HCT116 (cell line): ENCODE results near the gene MTHFD2L.

ENCODE experiments used
- CEBPB ChIP-seq: IDR thresholded peaks from 2 replicates; pipeline ENCODE4 v1.6.1; 2012; ENCODE audit warnings: low read depth
- CTCF ChIP-seq, 3 experiments: fragments of 200-600 bp in 1 of 3; sonication (generic) in 1 of 3; IDR thresholded peaks in 2 of 3; conservative IDR thresholded peaks in 1 of 3; 2 replicates each; pipeline ENCODE4 v1.5.1; 2012 to 2017; ENCODE audit warnings: low read depth in 2 of 3, low read length in 2 of 3, antibody characterized with exemption in 1 of 3, borderline replicate concordance in 1 of 3, control low read depth in 1 of 3, mild to moderate bottlenecking in 1 of 3, mixed read lengths in 1 of 3, mixed run types in 1 of 3, moderate library complexity in 1 of 3; ENCODE audit not compliant: insufficient read depth in 1 of 3
- EZH2 ChIP-seq: fragments of 200-600 bp; sonication (generic); IDR thresholded peaks from 2 replicates; pipeline ENCODE4 v1.6.1; 2017; ENCODE audit warnings: antibody characterized with exemption, mixed run types
- EZH2phosphoT487 ChIP-seq: fragments of 200-600 bp; IDR thresholded peaks from 2 replicates; pipeline ENCODE4 v1.6.1; 2018; ENCODE audit warnings: antibody characterized with exemption, borderline replicate concordance
- JUND ChIP-seq: IDR thresholded peaks from 2 replicates; pipeline ENCODE4 v1.6.1; 2012
- MAX ChIP-seq: IDR thresholded peaks from 2 replicates; pipeline ENCODE4 v1.6.1; 2012
- SP1 ChIP-seq: IDR thresholded peaks from 2 replicates; pipeline ENCODE4 v1.6.1; 2012; ENCODE audit warnings: low read depth
- SRF ChIP-seq: IDR thresholded peaks from 2 replicates; pipeline ENCODE4 v1.6.1; 2012; ENCODE audit warnings: low read depth
- YY1 ChIP-seq: IDR thresholded peaks from 2 replicates; pipeline ENCODE4 v1.6.1; 2011; ENCODE audit warnings: low read length, low read depth, moderate library complexity, mild to moderate bottlenecking; ENCODE audit not compliant: insufficient replicate concordance; ENCODE audit errors: extremely low read depth
- ZNF274 ChIP-seq: fragments of 200-500 bp; sonication (Bioruptor generic); IDR thresholded peaks from 2 replicates; pipeline ENCODE4 v1.6.1; 2014; ENCODE audit warnings: mild to moderate bottlenecking, low read depth, low read length, inconsistent platforms
- TF ChIP-seq, protein P1 (sequence below): IDR thresholded peaks from 2 replicates; pipeline ENCODE4 v1.6.1; 2012; ENCODE audit warnings: low read depth

- no peak for TF ChIP-seq ZNF274
- TF ChIP-seq CTCF (IDR thresholded peaks at IDR 0.05 in 2 of 3, conservative IDR thresholded peaks at IDR 0.05 in 1 of 3; ENCODE audit: borderline replicate concordance in 1 of 3, insufficient read depth in 1 of 3, low read depth in 2 of 3, low read length in 2 of 3): no peak
- TF ChIP-seq JUND: no peak
- TF ChIP-seq SRF: no peak
- no peak for TF ChIP-seq EZH2phosphoT487
- TF ChIP-seq CEBPB: no peak
- TF ChIP-seq EZH2: no peak
- no peak for TF ChIP-seq YY1
- TF ChIP-seq SP1: no peak
- no peak for TF ChIP-seq MAX
- TF ChIP-seq, protein P1, sequence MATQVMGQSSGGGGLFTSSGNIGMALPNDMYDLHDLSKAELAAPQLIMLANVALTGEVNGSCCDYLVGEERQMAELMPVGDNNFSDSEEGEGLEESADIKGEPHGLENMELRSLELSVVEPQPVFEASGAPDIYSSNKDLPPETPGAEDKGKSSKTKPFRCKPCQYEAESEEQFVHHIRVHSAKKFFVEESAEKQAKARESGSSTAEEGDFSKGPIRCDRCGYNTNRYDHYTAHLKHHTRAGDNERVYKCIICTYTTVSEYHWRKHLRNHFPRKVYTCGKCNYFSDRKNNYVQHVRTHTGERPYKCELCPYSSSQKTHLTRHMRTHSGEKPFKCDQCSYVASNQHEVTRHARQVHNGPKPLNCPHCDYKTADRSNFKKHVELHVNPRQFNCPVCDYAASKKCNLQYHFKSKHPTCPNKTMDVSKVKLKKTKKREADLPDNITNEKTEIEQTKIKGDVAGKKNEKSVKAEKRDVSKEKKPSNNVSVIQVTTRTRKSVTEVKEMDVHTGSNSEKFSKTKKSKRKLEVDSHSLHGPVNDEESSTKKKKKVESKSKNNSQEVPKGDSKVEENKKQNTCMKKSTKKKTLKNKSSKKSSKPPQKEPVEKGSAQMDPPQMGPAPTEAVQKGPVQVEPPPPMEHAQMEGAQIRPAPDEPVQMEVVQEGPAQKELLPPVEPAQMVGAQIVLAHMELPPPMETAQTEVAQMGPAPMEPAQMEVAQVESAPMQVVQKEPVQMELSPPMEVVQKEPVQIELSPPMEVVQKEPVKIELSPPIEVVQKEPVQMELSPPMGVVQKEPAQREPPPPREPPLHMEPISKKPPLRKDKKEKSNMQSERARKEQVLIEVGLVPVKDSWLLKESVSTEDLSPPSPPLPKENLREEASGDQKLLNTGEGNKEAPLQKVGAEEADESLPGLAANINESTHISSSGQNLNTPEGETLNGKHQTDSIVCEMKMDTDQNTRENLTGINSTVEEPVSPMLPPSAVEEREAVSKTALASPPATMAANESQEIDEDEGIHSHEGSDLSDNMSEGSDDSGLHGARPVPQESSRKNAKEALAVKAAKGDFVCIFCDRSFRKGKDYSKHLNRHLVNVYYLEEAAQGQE: no peak
Measured at GRCh38 chr4:74324262-74324661, 166.3 kb downstream of the MTHFD2L start.
